Heart left ventricle (tissue), 13 donors: ENCODE data around the gene PCNX3.

Source experiments
- POLR2A ChIP-seq, 2 donors: fragments of 450-650 bp; IDR thresholded peaks; one replicate each; pipeline ENCODE4 v1.6.1; 2017; ENCODE audit warnings: antibody characterized with exemption in 2 of 2, mild to moderate bottlenecking in 2 of 2, moderate library complexity in 2 of 2
- TF ChIP-seq, protein P1 (sequence below), 12 donors: fragments of 200-600 bp; sonication (generic) in 4 of 12; IDR thresholded peaks; one replicate each; pipeline versions ENCODE4 v1.5.0 to v1.8.0; 2018 to 2022; ENCODE audit warnings: antibody characterized with exemption in 12 of 12, mild to moderate bottlenecking in 5 of 12
- donor health status: ischemic (EF 13 %, LVEDD 7.1; RV severe dilation, severe dysfunction).
- donor health status: DM: no; HTN: yes; CAD: no.
- donor health status: DM: no; HTN: no; CAD: no.
- donor health status: ischemic (EF 25% LVEDD 6.9; RV normal size, moderate dysfunction).
- donor health status: ischemic (EF 25% LVEDD 5.7; RV mildly dilated, moderate dysfunction).
- donor health status: ischemic (EF 35%, LVEDD 5.7; RV mildly dilated, moderate dysfunction).
- donor health status: nonischemic (EF 11% LVEDD 7.7; RV severe dilation, severe dysfunction).
- donor health status: DM: yes; HTN: yes; CAD: no.
- donor health status: PGD.
- donor health status: ischemic (EF 29% LVEDD 5.4; RV normal size, mild dysfunction).
- donor health status: nonischemic (EF 23%, LVEDD 6.1; RV moderate dilation, normal function).

GRCh38 chr11:65583589-65583988 lies 32.0 kb upstream of the PCNX3 start:
- TF ChIP-seq, protein P1, sequence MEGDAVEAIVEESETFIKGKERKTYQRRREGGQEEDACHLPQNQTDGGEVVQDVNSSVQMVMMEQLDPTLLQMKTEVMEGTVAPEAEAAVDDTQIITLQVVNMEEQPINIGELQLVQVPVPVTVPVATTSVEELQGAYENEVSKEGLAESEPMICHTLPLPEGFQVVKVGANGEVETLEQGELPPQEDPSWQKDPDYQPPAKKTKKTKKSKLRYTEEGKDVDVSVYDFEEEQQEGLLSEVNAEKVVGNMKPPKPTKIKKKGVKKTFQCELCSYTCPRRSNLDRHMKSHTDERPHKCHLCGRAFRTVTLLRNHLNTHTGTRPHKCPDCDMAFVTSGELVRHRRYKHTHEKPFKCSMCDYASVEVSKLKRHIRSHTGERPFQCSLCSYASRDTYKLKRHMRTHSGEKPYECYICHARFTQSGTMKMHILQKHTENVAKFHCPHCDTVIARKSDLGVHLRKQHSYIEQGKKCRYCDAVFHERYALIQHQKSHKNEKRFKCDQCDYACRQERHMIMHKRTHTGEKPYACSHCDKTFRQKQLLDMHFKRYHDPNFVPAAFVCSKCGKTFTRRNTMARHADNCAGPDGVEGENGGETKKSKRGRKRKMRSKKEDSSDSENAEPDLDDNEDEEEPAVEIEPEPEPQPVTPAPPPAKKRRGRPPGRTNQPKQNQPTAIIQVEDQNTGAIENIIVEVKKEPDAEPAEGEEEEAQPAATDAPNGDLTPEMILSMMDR (IDR thresholded peaks at IDR 0.05): no peak
- no peak for TF ChIP-seq POLR2A (IDR thresholded peaks at IDR 0.05)
